Neutrophil (primary cell): Measurements from ENCODE around the gene TPH1.
"Not testable (repeated sequence)": the region's sequence is repeated elsewhere in the genome, so short reads cannot be mapped to it uniquely, and the experiment has no call there.

Experiments used
- H3K27ac ChIP-seq: fragments of 200-600 bp; sonication (generic); 2 replicates; pipeline ENCODE4 v1.5.1; 2016; ENCODE audit warnings: mild to moderate bottlenecking, moderate library complexity
- H3K27me3 ChIP-seq: fragments of 200-600 bp; sonication (generic); 2 replicates; pipeline ENCODE4 v1.6.0; 2016; ENCODE audit warnings: mild to moderate bottlenecking
- H3K36me3 ChIP-seq: fragments of 200-600 bp; sonication (generic); 2 replicates; pipeline ENCODE4 v1.5.1; 2017
- H3K4me1 ChIP-seq, 2 experiments: fragments of 200-600 bp in 1 of 2; sonication (generic) in 1 of 2; 1 replicate in 1 of 2; 2 replicates in 1 of 2; pipeline versions ENCODE4 v1.5.1 to v1.6.1; 2013 to 2016; ENCODE audit warnings: low read depth in 1 of 2, low read length in 1 of 2, mild to moderate bottlenecking in 1 of 2, moderate library complexity in 1 of 2; ENCODE audit not compliant: control insufficient read depth in 1 of 2, insufficient read depth in 1 of 2
- H3K4me3 ChIP-seq, 2 experiments: fragments of 200-600 bp in 1 of 2; sonication (generic) in 1 of 2; 1 replicate in 1 of 2; 2 replicates in 1 of 2; pipeline ENCODE4 v1.5.1; 2013 to 2016; ENCODE audit warnings: low read depth in 1 of 2, low read length in 1 of 2, mild to moderate bottlenecking in 1 of 2, moderate library complexity in 1 of 2
- H3K9me3 ChIP-seq: fragments of 200-600 bp; sonication (generic); 2 replicates; pipeline ENCODE4 v1.5.1; 2016
- TF ChIP-seq, protein P1 (sequence below): fragments of 200-600 bp; sonication (generic); IDR thresholded peaks from 2 replicates; pipeline ENCODE4 v1.5.1; 2016; ENCODE audit warnings: antibody characterized with exemption

Gene TPH1

DNA sequence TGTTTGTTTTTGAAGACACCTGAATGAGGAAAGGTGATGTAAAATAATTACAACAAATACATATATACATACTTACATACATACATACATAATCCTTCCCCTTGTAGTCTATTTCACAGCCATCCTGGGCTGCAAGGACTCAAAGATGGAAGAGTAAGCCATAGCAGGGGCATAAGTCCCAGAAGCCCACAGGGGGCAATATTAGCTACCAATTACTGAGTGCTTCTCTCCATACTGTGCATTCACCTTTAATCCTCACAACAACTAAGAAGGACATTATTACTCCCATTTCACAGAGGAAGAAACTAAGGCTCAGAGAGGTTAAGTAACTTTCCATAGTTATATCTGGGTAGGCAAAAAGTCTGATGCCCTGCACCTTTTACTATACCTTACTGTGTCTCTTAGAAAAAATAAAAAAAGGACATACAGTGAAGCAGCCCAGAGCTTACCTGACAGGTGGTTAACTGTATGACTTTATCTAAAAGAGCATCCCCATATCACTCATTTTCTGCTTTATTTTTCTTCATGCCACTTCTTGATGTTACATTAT is 35.9 kb downstream of the TPH1 start:
- H3K36me3 ChIP-seq = no peaks in the 10 kb centered on the region
- no peaks in the 10 kb centered on the region for H3K9me3 ChIP-seq
- TF ChIP-seq, protein P1, sequence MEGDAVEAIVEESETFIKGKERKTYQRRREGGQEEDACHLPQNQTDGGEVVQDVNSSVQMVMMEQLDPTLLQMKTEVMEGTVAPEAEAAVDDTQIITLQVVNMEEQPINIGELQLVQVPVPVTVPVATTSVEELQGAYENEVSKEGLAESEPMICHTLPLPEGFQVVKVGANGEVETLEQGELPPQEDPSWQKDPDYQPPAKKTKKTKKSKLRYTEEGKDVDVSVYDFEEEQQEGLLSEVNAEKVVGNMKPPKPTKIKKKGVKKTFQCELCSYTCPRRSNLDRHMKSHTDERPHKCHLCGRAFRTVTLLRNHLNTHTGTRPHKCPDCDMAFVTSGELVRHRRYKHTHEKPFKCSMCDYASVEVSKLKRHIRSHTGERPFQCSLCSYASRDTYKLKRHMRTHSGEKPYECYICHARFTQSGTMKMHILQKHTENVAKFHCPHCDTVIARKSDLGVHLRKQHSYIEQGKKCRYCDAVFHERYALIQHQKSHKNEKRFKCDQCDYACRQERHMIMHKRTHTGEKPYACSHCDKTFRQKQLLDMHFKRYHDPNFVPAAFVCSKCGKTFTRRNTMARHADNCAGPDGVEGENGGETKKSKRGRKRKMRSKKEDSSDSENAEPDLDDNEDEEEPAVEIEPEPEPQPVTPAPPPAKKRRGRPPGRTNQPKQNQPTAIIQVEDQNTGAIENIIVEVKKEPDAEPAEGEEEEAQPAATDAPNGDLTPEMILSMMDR = no peak
- H3K27me3 ChIP-seq = peaks cover 17% of the 10 kb centered on the region
- peaks cover 11 to 17% of the 10 kb centered on the region in 2 experiments for H3K4me1 ChIP-seq
- no peak overlapping the region for H3K4me3 ChIP-seq
- no peak overlapping the region for H3K27ac ChIP-seq

DNA sequence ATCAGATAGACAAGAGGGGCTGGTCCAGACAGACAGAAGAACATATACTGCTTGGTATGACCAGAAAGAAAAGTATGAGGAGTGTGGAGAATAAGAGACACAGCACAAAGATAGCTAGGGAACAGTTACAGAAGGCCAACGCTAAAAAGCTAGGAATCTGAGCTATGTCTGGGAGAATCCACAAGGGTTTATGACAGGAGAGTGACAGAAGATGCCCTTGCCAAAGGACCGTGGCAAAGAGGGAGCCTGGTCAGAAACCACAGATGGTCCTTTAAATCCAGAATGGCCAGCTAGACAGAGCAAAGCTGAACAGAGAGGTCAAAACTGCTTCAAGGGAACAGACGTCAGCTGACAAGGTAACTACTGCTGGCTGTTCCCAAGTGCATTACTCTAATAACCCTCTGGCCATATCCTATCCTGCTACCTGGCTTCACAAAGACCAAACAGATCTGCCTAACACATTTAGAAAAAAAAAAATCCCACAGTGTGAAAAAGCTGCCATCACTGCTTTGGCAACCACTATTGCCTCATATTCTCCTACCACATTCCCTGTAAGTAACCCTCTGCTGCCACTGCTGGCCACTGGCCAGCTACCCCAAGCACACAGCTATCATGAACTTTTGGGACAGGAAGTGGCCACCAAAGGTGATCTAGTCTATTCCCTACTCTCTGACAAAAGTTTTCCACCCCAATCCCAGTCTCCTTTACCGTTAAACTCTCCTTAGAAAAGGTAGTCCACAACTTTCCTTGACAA is 40.5 kb downstream of the TPH1 start:
- Histone ChIP-seq H3K4me3 (no peak overlapping the region), H3K27ac (no peak overlapping the region), H3K9me3 (no peaks in the 10 kb centered on the region), H3K36me3 (no peaks in the 10 kb centered on the region), H3K27me3 (no peaks in the 10 kb centered on the region), H3K4me1 (peaks cover 0 to 7% of the 10 kb centered on the region in 2 experiments)
- TF ChIP-seq, protein P1 = no peak

DNA sequence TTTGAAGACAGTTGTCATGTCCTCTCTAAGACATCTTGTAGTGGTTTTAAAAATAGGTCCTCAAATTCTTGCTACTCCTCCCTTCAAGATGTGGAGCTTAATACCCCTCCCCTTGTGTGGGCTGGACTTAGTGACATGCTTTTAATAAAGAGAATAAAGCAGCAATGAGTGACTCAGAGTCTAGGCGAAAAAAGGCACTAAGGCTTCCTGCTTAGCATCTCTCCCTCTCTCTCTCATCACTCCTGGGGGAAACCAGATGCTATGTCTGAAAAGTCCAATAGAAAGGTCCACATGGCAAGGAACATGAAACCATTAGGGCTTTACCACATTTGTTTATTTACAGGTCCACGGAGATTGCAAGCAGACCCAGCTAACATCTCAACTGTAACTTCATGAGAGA is 44.9 kb downstream of the TPH1 start:
- H3K27me3 ChIP-seq = no peaks in the 10 kb centered on the region
- no peaks in the 10 kb centered on the region for H3K36me3 ChIP-seq
- no peak overlapping the region for H3K4me3 ChIP-seq
- H3K9me3 ChIP-seq = no peaks in the 10 kb centered on the region
- TF ChIP-seq, protein P1 = no peak
- no peak overlapping the region for H3K27ac ChIP-seq
- H3K4me1 ChIP-seq = peaks cover 0 to 7% of the 10 kb centered on the region in 2 experiments

DNA sequence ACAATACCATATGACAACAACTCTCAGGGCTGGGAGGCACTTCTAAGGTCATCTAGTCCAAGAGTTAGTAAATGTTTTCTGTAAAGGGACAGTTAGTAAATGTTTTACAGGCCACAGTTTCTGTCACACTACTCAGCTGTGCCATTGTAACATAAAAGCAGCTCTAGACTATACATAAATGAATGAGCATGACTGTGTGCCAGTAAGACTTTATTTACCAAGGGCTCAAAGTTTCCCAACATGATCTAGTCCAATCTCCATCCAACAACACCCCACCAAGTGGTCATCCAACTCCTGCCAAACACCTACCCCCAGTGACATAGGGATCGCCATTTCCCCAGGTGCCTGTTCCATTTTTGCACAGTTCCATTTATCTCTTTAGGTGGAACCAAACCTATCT is 45.3 kb downstream of the TPH1 start:
- no peaks in the 10 kb centered on the region for H3K9me3 ChIP-seq
- H3K27ac ChIP-seq = no peak overlapping the region
- H3K36me3 ChIP-seq = no peaks in the 10 kb centered on the region
- TF ChIP-seq, protein P1 = no peak
- peaks cover 0 to 5% of the 10 kb centered on the region in 2 experiments for H3K4me1 ChIP-seq
- no peak overlapping the region for H3K4me3 ChIP-seq
- H3K27me3 ChIP-seq = no peaks in the 10 kb centered on the region

DNA sequence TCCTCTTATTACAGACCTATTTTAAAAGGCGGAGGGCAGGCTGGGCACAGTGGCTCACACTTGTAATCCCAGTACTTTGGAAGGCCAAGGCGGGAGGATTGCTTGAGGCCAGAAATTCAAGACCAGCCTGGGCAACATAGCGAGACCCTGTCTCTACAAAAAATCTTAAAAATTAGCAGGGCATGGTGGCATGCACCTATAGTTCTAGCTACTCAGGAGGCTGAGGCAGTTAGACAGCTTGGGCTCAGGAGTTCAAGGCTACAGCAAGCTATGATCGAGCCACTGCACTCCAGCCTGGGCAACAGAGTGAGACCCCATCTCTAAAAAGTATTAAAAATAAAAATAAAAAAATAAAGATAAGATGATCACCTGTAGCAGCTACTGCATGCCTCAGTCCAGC is 45.9 kb downstream of the TPH1 start:
- H3K27me3 ChIP-seq, H3K36me3 ChIP-seq, H3K27ac ChIP-seq, H3K4me1 ChIP-seq, H3K9me3 ChIP-seq, H3K4me3 ChIP-seq: not testable (repeated sequence)
